HL-60 (cell line): ENCODE results near the gene MYH9.

Experiments
- DNase-seq, 2 experiments: peaks; one replicate each; pipeline ENCODE4 v3.0.0-alpha.2; 2010 to 2020; ENCODE audit warnings: low read depth in 1 of 2, low spot score in 1 of 2
- H3K27ac ChIP-seq: fragments of 250-450 bp; sonication (Bioruptor Pico); replicated peaks from 2 replicates; pipeline ENCODE4 v1.5.1; 2020; ENCODE audit warnings: mild to moderate bottlenecking, moderate library complexity
- H3K27me3 ChIP-seq: fragments of 250-450 bp; sonication (Bioruptor Pico); 2 replicates; pipeline ENCODE4 v1.5.1; 2021; ENCODE audit warnings: mild to moderate bottlenecking, moderate library complexity; ENCODE audit not compliant: insufficient read depth, poor library complexity, severe bottlenecking
- H3K4me3 ChIP-seq: replicated peaks from 2 replicates; pipeline ENCODE4 v1.5.1; 2011; ENCODE audit warnings: mild to moderate bottlenecking, control low read depth, low read length; ENCODE audit not compliant: insufficient read depth
- GABPA ChIP-seq: IDR thresholded peaks from 2 replicates; pipeline ENCODE4 v1.6.1; 2012; ENCODE audit warnings: low read depth
- POLR2AphosphoS5 ChIP-seq: IDR thresholded peaks from 2 replicates; pipeline ENCODE4 v1.6.1; 2012; ENCODE audit warnings: low read depth
- SPI1 ChIP-seq: IDR thresholded peaks from 2 replicates; pipeline ENCODE4 v1.6.1; 2012; ENCODE audit warnings: low read depth, mild to moderate bottlenecking, borderline replicate concordance
- TF ChIP-seq, protein P1 (sequence below): IDR thresholded peaks from one replicate; pipeline ENCODE4 v1.5.1; 2011; ENCODE audit warnings: low read length, control low read depth, inconsistent platforms; ENCODE audit not compliant: insufficient read depth
- TF ChIP-seq, protein P2 (sequence below): IDR thresholded peaks from 2 replicates; pipeline ENCODE4 v1.6.1; 2012; ENCODE audit warnings: low read depth; ENCODE audit not compliant: insufficient replicate concordance

MYH9 gene

DNA sequence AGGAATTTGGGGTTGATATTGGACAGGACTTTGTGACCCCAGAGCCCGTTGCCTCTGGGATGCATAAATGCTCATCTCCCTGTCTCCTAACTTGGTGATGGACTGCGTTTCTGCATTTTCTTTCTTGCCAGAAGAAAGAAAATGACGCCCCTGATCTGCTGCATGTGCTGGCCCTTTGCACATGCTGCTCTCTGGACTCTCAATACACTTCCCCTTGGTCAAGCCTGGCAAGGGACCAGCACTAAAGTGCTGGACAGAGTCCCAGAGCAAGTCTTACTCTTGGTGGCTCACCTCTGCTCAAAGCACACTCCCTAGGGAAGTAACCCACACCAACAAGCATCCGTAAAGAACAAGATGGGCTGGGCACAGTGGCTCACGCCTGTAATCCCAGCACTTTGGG is 40.7 kb downstream of the MYH9 start:
- no peak for DNase-seq
- Histone ChIP-seq H3K4me3 (no peak overlapping the region), H3K27ac (no peak overlapping the region), H3K27me3 (no peaks in the 10 kb centered on the region)
- TF ChIP-seq, protein P1, sequence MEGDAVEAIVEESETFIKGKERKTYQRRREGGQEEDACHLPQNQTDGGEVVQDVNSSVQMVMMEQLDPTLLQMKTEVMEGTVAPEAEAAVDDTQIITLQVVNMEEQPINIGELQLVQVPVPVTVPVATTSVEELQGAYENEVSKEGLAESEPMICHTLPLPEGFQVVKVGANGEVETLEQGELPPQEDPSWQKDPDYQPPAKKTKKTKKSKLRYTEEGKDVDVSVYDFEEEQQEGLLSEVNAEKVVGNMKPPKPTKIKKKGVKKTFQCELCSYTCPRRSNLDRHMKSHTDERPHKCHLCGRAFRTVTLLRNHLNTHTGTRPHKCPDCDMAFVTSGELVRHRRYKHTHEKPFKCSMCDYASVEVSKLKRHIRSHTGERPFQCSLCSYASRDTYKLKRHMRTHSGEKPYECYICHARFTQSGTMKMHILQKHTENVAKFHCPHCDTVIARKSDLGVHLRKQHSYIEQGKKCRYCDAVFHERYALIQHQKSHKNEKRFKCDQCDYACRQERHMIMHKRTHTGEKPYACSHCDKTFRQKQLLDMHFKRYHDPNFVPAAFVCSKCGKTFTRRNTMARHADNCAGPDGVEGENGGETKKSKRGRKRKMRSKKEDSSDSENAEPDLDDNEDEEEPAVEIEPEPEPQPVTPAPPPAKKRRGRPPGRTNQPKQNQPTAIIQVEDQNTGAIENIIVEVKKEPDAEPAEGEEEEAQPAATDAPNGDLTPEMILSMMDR = no peak
- TF ChIP-seq, protein P2, sequence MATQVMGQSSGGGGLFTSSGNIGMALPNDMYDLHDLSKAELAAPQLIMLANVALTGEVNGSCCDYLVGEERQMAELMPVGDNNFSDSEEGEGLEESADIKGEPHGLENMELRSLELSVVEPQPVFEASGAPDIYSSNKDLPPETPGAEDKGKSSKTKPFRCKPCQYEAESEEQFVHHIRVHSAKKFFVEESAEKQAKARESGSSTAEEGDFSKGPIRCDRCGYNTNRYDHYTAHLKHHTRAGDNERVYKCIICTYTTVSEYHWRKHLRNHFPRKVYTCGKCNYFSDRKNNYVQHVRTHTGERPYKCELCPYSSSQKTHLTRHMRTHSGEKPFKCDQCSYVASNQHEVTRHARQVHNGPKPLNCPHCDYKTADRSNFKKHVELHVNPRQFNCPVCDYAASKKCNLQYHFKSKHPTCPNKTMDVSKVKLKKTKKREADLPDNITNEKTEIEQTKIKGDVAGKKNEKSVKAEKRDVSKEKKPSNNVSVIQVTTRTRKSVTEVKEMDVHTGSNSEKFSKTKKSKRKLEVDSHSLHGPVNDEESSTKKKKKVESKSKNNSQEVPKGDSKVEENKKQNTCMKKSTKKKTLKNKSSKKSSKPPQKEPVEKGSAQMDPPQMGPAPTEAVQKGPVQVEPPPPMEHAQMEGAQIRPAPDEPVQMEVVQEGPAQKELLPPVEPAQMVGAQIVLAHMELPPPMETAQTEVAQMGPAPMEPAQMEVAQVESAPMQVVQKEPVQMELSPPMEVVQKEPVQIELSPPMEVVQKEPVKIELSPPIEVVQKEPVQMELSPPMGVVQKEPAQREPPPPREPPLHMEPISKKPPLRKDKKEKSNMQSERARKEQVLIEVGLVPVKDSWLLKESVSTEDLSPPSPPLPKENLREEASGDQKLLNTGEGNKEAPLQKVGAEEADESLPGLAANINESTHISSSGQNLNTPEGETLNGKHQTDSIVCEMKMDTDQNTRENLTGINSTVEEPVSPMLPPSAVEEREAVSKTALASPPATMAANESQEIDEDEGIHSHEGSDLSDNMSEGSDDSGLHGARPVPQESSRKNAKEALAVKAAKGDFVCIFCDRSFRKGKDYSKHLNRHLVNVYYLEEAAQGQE = peak; percentile 44

DNA sequence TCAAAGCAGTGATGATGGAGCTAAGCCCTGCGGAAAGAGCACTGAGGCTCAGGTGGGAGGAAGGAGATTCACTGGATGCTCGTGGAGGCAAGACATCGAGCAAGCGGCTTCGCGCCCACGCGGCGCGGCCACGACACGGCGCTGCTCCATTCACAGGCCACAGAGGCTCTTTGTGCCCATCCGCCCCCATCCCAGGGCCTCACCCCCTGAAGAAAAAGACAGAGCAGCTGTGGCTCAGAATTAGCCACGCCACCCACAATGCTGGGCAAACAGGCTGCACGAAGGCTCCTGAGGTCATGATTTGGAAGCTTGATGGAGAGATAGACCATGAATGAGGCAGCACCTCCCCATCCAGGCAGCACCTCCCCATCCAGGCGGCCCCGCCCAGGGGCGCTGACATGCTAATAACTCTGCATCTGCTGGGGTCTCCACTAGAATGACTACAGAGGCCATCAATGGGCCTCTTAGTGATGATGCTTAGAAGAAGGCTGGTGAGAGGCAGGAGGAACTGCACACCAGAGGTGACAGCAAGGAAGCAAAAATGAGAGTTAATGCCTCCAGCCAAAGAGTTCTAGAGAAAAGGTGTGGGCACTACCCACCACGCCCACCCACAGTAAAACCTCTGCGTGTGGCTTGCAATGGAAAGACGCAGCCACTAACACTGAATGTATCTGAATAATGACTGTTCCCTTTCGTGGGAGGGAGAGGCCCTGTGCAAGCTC is 43.5 kb downstream of the MYH9 start:
- no peak overlapping the region for H3K4me3 ChIP-seq
- H3K27ac ChIP-seq = no peak overlapping the region
- no peak for DNase-seq
- no peaks in the 10 kb centered on the region for H3K27me3 ChIP-seq
- TF ChIP-seq SPI1 = no peak
- TF ChIP-seq POLR2AphosphoS5 = no peak
- TF ChIP-seq, protein P1 = no peak
- TF ChIP-seq, protein P2 = no peak
- TF ChIP-seq GABPA = no peak

DNA sequence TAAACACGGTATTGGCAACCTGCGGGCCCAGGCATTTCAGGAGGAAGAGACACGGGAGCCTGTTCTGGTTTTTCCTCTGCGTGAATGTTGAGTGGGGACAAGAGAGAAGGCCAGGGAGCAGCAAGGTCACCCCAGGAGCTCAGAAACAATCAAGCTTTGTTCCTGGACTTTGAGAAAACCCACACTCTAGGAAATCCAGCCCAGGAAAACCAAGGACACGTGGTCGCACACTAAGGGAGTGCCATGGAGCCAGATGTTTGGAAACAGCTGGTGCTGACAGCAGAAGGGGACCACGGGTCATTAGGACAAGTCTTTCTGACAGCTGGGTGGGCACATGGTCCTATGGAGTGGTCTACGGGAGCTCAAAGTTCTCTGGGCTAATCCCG is 44.1 kb downstream of the MYH9 start:
- Histone ChIP-seq H3K27ac (no peak overlapping the region), H3K4me3 (no peak overlapping the region), H3K27me3 (no peaks in the 10 kb centered on the region)
- TF ChIP-seq, protein P1 = no peak
- no peak for TF ChIP-seq POLR2AphosphoS5
- no peak for TF ChIP-seq SPI1
- TF ChIP-seq, protein P2 = no peak
- TF ChIP-seq GABPA = no peak
- DNase-seq = no peak
